Common myeloid progenitor, CD34-positive (primary cell): Measurements from ENCODE around the gene XIRP2.

Experiments
- CTCF ChIA-PET: fragments of 350-600 bp; sonication (Branson Sonifier 250); formaldehyde crosslinking; loops from one replicate; lab custom pipeline; 2021; ENCODE audit warnings: antibody characterized with exemption; lab: Charles Lee
- POLR2A ChIA-PET: fragments of 350-600 bp; sonication (Branson Sonifier 250); formaldehyde crosslinking; loops from one replicate; lab custom pipeline; 2021; ENCODE audit warnings: antibody characterized with exemption; lab: Charles Lee
- DNase-seq, 3 donors: peaks; one replicate each; pipeline versions ENCODE4 v3.0.0 to v3.0.0-alpha.2; 2013
- H3K27ac ChIP-seq, 2 experiments: 1 replicate in 1 of 2; 2 replicates in 1 of 2; pipeline ENCODE4 v1.7.0; 2013; ENCODE audit warnings: inconsistent platforms in 2 of 2, low read length in 2 of 2, mild to moderate bottlenecking in 2 of 2, low read depth in 1 of 2, moderate library complexity in 1 of 2; ENCODE audit not compliant: severe bottlenecking in 2 of 2, insufficient read depth in 1 of 2, poor library complexity in 1 of 2
- H3K27me3 ChIP-seq, 5 experiments: replicated peaks in 2 of 5; 1 replicate in 3 of 5; 2 replicates in 2 of 5; pipeline versions ENCODE4 v1.6.1 to v1.7.0; 2013; ENCODE audit warnings: low read length in 4 of 5, mild to moderate bottlenecking in 2 of 5, moderate library complexity in 2 of 5, inconsistent platforms in 1 of 5; ENCODE audit not compliant: insufficient read depth in 5 of 5, control insufficient read depth in 4 of 5
- H3K36me3 ChIP-seq, 4 experiments: 1 replicate in 2 of 4; 2 replicates in 2 of 4; pipeline versions ENCODE4 v1.6.1 to v1.7.0; 2013; ENCODE audit warnings: low read length in 3 of 4, control low read depth in 1 of 4, mild to moderate bottlenecking in 1 of 4; ENCODE audit not compliant: control insufficient read depth in 4 of 4, insufficient read depth in 4 of 4
- H3K4me1 ChIP-seq, 4 experiments: 1 replicate in 3 of 4; 2 replicates in 1 of 4; pipeline versions ENCODE4 v1.6.1 to v1.7.1; 2013; ENCODE audit warnings: low read length in 3 of 4, mild to moderate bottlenecking in 3 of 4, control low read depth in 1 of 4, inconsistent platforms in 1 of 4, moderate library complexity in 1 of 4; ENCODE audit not compliant: control insufficient read depth in 4 of 4, insufficient read depth in 4 of 4; ENCODE audit errors: control extremely low read depth in 1 of 4
- H3K4me3 ChIP-seq, 7 experiments: 1 replicate in 4 of 7; 2 replicates in 3 of 7; pipeline versions ENCODE4 v1.5.1 to v1.7.0; 2013; ENCODE audit warnings: mild to moderate bottlenecking in 7 of 7, low read length in 6 of 7, moderate library complexity in 6 of 7, inconsistent platforms in 2 of 7, low read depth in 2 of 7, control low read depth in 1 of 7; ENCODE audit not compliant: insufficient read depth in 4 of 7, control insufficient read depth in 1 of 7; ENCODE audit errors: extremely low read depth in 1 of 7
- H3K9me3 ChIP-seq, 5 experiments: 1 replicate in 4 of 5; 2 replicates in 1 of 5; pipeline versions ENCODE4 v1.6.1 to v1.7.1; 2013; ENCODE audit warnings: low read length in 4 of 5, mild to moderate bottlenecking in 2 of 5, inconsistent platforms in 1 of 5, low read depth in 1 of 5, moderate library complexity in 1 of 5; ENCODE audit not compliant: control insufficient read depth in 4 of 5, insufficient read depth in 2 of 5; ENCODE audit errors: control extremely low read depth in 1 of 5
- WGBS: methylation state at CpG from one replicate; pipeline ENCODE4 v1.1.5; 2013; ENCODE audit not compliant: insufficient coverage; 5-methylcytosine and 5-hydroxymethylcytosine counted together

Gene XIRP2

DNA sequence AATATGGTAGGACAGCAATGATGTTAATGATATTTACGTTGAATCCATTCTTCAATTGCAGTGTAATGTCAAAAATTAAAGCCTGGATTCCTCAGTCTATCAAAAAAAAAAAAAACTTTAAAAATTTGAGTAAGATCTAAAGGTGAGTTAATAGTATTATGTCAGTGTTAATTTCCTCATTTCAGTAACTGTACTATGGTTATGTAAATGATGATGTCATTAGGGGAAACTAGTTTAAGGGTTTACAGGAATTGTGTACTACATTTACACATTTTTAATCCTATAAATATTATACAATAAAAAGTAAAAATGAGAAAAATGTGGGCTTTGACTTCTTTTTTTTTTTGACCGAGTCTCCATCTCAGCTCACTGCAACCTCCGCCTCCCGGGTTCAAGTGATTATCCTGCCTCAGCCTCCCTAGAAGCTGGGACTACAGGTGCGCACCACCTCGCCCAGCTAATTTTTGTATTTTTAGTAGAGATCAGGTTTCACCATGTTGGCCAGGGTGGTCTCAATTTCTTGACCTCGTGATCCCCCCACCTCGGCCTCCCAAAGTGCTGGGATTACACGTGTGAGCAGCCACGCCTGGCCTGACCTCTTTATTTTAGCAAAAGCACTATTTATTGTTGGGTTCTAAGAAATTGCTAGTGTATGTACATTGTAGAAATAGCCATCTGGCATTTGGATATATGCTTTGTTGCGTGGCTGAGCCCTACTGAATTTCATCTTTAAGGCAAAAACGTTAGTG is 106.5 kb downstream of the XIRP2 start:
- DNase-seq, result no peak
- CTCF ChIA-PET, result no interaction called here
- Histone ChIP-seq H3K9me3 (no peaks in the 10 kb centered on the region), H3K4me1 (no peaks in the 10 kb centered on the region), H3K4me3 (no peak overlapping the region), H3K27ac (no peak overlapping the region), H3K27me3 (no peaks in the 10 kb centered on the region), H3K36me3 (no peaks in the 10 kb centered on the region)
- WGBS, result 94% methylated on average over 9 of the region's 12 CpGs
- POLR2A ChIA-PET, result no interaction called here

DNA sequence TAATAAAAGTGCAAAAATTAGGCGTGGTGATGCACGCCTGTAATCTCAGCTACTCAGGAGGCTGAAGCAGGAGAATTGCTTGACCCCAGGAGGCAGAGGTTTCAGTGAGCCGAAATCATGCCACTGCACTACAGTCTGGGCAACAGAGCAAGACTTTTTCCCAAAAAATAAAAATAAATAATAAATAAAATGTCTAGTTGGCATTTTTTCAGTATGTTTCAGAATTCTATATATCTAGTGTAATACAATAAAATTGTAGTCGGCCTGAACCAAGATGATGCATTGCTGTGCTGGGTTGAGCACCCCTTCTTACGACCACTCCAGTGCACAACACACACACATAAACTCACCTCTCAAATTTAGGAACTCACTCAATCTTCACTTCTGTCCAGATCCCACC is 108.2 kb downstream of the XIRP2 start:
- H3K36me3 ChIP-seq, result no peaks in the 10 kb centered on the region
- POLR2A ChIA-PET, result no interaction called here
- H3K27ac ChIP-seq, result no peak overlapping the region
- H3K27me3 ChIP-seq, result no peaks in the 10 kb centered on the region
- H3K4me3 ChIP-seq, result no peak overlapping the region
- no peak for DNase-seq
- CTCF ChIA-PET, result no interaction called here
- no peaks in the 10 kb centered on the region for H3K4me1 ChIP-seq
- no peaks in the 10 kb centered on the region for H3K9me3 ChIP-seq
- 100% methylated on average over 4 of the region's 5 CpGs for WGBS

DNA sequence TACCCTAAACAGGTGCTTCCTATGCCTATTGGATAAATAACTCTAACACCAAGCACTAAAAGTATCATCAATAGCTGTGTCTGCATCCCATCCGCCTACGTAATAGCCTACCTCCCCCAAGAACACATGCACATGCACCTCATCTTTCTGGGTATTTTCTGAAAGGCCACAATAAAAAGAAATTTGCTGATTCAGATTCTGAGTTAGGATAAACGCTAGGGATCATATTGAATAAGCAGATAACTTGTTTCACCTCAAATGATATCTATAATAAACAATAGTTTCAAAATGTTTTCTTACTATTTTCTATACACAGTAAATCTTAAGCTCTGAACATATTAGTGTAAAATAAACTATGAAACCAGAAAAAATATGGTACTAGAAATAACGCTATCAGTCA is 112.9 kb downstream of the XIRP2 start:
- Histone ChIP-seq H3K27ac (no peak overlapping the region), H3K27me3 (no peaks in the 10 kb centered on the region), H3K4me1 (no peaks in the 10 kb centered on the region), H3K4me3 (no peak overlapping the region), H3K9me3 (no peaks in the 10 kb centered on the region), H3K36me3 (no peaks in the 10 kb centered on the region)
- ChIA-PET CTCF (no interaction called here), POLR2A (no interaction called here)
- DNase-seq, result no peak
- 100% methylated on average over 2 of the region's 4 CpGs for WGBS

DNA sequence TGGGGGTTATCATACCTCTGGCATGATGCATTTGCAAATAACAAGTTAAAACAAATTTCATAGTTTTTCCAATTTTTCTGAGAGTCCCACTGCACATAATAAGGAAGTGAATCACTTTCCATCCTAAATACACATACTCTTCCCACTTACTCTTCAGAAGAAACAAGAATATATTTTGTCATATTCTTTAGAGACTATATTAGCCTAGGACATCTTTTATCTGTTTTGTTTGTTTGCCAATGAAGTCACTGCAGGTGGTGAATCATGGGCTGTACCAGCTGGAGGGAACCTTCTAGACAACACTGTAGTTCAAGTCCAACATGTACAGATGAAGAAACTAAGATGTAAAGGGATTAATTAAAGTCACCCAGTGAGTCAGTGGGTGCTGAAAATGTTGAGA is 116.8 kb downstream of the XIRP2 start:
- DNase-seq, result no peak
- Histone ChIP-seq H3K9me3 (no peaks in the 10 kb centered on the region), H3K4me1 (no peaks in the 10 kb centered on the region), H3K4me3 (no peak overlapping the region), H3K36me3 (no peaks in the 10 kb centered on the region), H3K27me3 (no peaks in the 10 kb centered on the region), H3K27ac (no peak overlapping the region)
- ChIA-PET POLR2A (no interaction called here), CTCF (no interaction called here)

DNA sequence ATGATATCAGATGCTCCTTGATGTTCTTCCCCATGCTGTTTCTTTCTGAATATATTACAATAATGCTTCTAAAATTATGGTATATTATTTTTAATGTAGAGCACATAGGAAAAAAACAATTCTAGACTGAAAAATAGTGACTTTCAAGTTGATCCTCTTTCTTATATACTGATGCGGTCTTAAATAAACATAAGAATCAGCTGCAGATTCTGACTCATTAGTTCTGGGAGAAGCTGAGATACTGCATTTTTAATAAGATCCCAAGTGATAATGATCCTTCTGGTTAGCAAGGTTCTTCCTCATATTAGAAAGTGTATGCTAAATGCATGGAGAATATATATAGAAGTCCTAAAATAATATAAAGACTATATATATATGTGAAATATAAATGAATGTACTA is 124.9 kb downstream of the XIRP2 start:
- POLR2A ChIA-PET, result no interaction called here
- no peak for DNase-seq
- WGBS, result 100% methylated on average over 1 of the region's 1 CpG
- H3K27ac ChIP-seq, result no peak overlapping the region
- CTCF ChIA-PET, result no interaction called here
- no peak overlapping the region for H3K4me3 ChIP-seq
- H3K4me1 ChIP-seq, result no peaks in the 10 kb centered on the region
- H3K36me3 ChIP-seq, result no peaks in the 10 kb centered on the region
- H3K27me3 ChIP-seq, result no peaks in the 10 kb centered on the region
- H3K9me3 ChIP-seq, result peaks cover 0 to 3% (median 0%) of the 10 kb centered on the region in 5 experiments

DNA sequence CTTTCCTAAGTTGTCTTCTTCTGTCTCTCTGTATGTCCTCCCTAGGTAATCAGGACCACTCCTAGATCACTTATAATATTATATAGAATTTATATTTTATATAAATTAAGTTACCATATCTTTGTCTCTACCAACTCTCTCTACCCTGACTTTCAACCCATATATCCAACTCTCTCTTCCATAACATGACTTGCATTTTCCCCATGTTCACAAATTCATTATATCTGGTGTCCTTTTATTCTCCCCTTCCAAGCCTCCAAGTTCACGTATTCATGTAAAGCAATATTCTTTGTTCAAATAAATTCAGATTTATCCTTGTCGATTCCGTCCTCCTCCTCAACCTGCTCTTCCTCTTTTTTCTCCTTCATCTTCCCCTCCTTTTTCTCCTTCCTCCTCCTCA is 127.5 kb downstream of the XIRP2 start:
- POLR2A ChIA-PET, result no interaction called here
- H3K4me1 ChIP-seq, result no peaks in the 10 kb centered on the region
- CTCF ChIA-PET, result no interaction called here
- DNase-seq, result no peak
- H3K36me3 ChIP-seq, result no peaks in the 10 kb centered on the region
- peaks cover 0 to 3% (median 0%) of the 10 kb centered on the region in 5 experiments for H3K9me3 ChIP-seq
- WGBS, result 98% methylated on average over 3 of the region's 3 CpGs
- H3K4me3 ChIP-seq, result no peak overlapping the region
- H3K27me3 ChIP-seq, result no peaks in the 10 kb centered on the region
- no peak overlapping the region for H3K27ac ChIP-seq

DNA sequence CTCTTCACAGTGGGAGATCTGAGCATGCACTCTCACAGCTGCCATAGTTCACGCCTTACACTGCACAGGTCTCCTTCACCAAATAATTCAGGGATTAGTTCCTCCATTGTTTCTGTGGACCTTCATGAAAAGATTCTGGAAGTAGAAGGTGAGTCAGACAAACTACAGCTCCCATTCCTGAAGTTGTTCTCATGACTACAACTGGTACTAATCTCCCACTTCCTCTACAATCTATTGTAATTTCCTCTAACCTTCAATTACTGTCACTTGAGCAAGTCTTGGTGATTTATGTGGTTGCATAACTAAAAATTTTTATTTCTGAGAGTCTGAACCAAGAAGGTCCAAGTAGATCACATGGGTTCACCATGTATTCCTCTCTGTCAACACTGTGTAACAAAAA is 128.7 kb downstream of the XIRP2 start:
- no peak for DNase-seq
- ChIA-PET POLR2A (no interaction called here), CTCF (no interaction called here)
- Histone ChIP-seq H3K9me3 (peaks cover 0 to 3% (median 0%) of the 10 kb centered on the region in 5 experiments), H3K27me3 (no peaks in the 10 kb centered on the region), H3K4me1 (no peaks in the 10 kb centered on the region), H3K4me3 (no peak overlapping the region), H3K36me3 (no peaks in the 10 kb centered on the region), H3K27ac (no peak overlapping the region)
- no CpG with 5 or more reads among the region's 1 CpG for WGBS
